Uterus (tissue), 4 donors: ENCODE results near the gene SPTBN5. TPM values are rescaled to one million over a fixed set of nuclear protein-coding genes. Genes with fewer than 3 reads are reported as not detected.

Experiments
- DNase-seq, 2 donors: peaks; one replicate each; pipeline ENCODE4 v3.0.0-alpha.2; 2019 to 2020
- H3K27ac ChIP-seq, 2 donors: fragments of 200-600 bp; sonication (generic); 1 replicate in 1 of 2; 2 replicates in 1 of 2; pipeline ENCODE4 v1.5.1; 2016 to 2018
- H3K27me3 ChIP-seq, 2 donors: fragments of 200-600 bp; sonication (generic); one replicate each; pipeline ENCODE4 v1.5.1; 2018 to 2019; ENCODE audit warnings: control low read depth in 1 of 2
- H3K36me3 ChIP-seq, 2 donors: fragments of 200-600 bp; sonication (generic); one replicate each; pipeline ENCODE4 v1.5.1; 2019; ENCODE audit warnings: control low read depth in 1 of 2
- H3K4me1 ChIP-seq, 2 donors: fragments of 200-600 bp; sonication (generic); one replicate each; pipeline ENCODE4 v1.5.1; 2018 to 2019; ENCODE audit warnings: control low read depth in 1 of 2
- H3K4me3 ChIP-seq, 2 donors: fragments of 200-600 bp; sonication (generic); 1 replicate in 1 of 2; 2 replicates in 1 of 2; pipeline ENCODE4 v1.5.1; 2018 to 2019; ENCODE audit warnings: mild to moderate bottlenecking in 1 of 2
- H3K9me3 ChIP-seq, 2 donors: fragments of 200-600 bp; sonication (generic); one replicate each; pipeline ENCODE4 v1.5.1; 2019; ENCODE audit warnings: control low read depth in 1 of 2
- POLR2A ChIP-seq, 2 donors: fragments of 450-650 bp; IDR thresholded peaks; one replicate each; pipeline ENCODE4 v1.6.1; 2016; ENCODE audit warnings: antibody characterized with exemption in 2 of 2, mild to moderate bottlenecking in 1 of 2, moderate library complexity in 1 of 2
- intact Hi-C: fragments of 100-400 bp; cut with DNase I; formaldehyde crosslinking; loops from one replicate; pipeline ENCODE4 v1.15.1; 2023; ENCODE audit warnings: low total_unique reads
- total RNA-seq, 4 donors: library from RNA; depleted of rRNA in 3 of 4; stranded (reverse); fragments of >200 nt in 3 of 4; gene quantifications; one replicate each; pipeline versions ENCODE4 v1.1.0 to v1.2.4, GENCODE V29; 2014 to 2023
- TF ChIP-seq, protein P1 (sequence below), 4 experiments: fragments of 200-600 bp in 2 of 4; fragments of 450-650 bp in 2 of 4; sonication (generic) in 2 of 4; IDR thresholded peaks; one replicate each; pipeline ENCODE4 v1.5.1; 2016 to 2019; ENCODE audit warnings: antibody characterized with exemption in 4 of 4, mild to moderate bottlenecking in 2 of 4, moderate library complexity in 1 of 4
- donor health status: DM: yes; HTN: yes; CAD: no.

The SPTBN5 gene
- total RNA-seq, 4 donors from 2014 or later: 0.51 to 0.76 (median 0.61) TPM; not detected in 1

DNA sequence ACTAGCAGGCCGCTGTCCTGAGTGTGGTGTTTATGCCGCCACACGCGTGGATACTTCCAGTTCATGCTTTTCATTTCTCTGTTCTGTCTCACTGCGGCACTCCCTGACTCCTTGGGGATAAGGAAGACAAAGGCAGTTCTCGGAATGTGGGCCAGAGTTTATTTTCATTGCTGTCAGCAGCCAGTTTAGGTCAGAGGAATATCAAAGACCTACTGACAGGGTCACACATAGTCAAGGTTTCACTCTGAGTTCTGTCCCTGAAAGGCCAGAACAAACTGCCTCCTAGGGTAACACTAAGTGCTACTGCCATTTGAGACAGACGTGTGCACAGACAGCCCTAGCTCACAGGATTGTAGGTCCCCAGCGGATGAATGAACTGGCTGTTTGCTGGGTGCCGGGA is 27.3 kb upstream of the SPTBN5 start:
- TF ChIP-seq, protein P1, sequence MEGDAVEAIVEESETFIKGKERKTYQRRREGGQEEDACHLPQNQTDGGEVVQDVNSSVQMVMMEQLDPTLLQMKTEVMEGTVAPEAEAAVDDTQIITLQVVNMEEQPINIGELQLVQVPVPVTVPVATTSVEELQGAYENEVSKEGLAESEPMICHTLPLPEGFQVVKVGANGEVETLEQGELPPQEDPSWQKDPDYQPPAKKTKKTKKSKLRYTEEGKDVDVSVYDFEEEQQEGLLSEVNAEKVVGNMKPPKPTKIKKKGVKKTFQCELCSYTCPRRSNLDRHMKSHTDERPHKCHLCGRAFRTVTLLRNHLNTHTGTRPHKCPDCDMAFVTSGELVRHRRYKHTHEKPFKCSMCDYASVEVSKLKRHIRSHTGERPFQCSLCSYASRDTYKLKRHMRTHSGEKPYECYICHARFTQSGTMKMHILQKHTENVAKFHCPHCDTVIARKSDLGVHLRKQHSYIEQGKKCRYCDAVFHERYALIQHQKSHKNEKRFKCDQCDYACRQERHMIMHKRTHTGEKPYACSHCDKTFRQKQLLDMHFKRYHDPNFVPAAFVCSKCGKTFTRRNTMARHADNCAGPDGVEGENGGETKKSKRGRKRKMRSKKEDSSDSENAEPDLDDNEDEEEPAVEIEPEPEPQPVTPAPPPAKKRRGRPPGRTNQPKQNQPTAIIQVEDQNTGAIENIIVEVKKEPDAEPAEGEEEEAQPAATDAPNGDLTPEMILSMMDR (IDR thresholded peaks at IDR 0.05): no peak
- TF ChIP-seq POLR2A (IDR thresholded peaks at IDR 0.05): no peak
- Histone ChIP-seq H3K27me3 (no peaks in the 10 kb centered on the region), H3K4me3 (no peak overlapping the region), H3K4me1 (no peaks in the 10 kb centered on the region), H3K27ac (peak overlapping the region in 1 of 2 donors; percentile 52), H3K36me3 (no peaks in the 10 kb centered on the region), H3K9me3 (no peaks in the 10 kb centered on the region)
- intact Hi-C loops: no loop called here
- DNase-seq: no peak

DNA sequence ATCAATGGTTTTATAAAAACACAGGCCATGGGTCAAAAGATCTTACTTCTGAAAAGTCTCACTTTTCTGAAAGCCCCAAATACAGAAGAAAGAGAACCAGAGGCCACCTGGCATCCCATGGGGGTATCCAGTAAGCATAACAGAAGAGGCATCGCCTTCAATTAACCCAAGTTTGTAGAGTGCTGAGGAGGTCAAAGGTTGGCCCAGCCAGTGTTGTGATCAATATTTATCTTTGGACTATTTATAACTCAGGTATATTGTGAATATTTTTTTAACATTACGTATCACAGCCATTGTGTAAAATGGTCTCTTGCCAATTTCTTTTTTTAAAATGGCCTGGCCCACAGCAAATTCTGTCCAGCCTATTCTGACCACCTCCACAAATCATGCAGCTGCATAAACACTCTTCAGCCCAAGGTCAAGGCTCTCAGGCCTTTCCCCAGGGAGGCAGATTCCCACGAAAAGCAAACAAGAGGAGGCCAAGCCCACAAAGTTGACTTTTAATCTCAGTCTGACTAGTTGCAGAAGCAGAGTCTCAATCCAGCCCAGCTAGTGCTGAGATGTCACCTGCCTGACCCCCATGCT is 26.2 kb upstream of the SPTBN5 start:
- peak in 1 of 2 donors; percentile 56 for DNase-seq
- Histone ChIP-seq H3K4me1 (no peaks in the 10 kb centered on the region), H3K9me3 (no peaks in the 10 kb centered on the region), H3K4me3 (no peak overlapping the region), H3K27ac (peak overlapping the region; percentile 52), H3K27me3 (no peaks in the 10 kb centered on the region), H3K36me3 (no peaks in the 10 kb centered on the region)
- no peak for TF ChIP-seq POLR2A (IDR thresholded peaks at IDR 0.05)
- TF ChIP-seq, protein P1 (IDR thresholded peaks at IDR 0.05): no peak
- intact Hi-C loops: loop anchor here (10.0 kb wide), 1 partner anchor 65 kb away; no protein-coding TSS in a partner anchor

DNA sequence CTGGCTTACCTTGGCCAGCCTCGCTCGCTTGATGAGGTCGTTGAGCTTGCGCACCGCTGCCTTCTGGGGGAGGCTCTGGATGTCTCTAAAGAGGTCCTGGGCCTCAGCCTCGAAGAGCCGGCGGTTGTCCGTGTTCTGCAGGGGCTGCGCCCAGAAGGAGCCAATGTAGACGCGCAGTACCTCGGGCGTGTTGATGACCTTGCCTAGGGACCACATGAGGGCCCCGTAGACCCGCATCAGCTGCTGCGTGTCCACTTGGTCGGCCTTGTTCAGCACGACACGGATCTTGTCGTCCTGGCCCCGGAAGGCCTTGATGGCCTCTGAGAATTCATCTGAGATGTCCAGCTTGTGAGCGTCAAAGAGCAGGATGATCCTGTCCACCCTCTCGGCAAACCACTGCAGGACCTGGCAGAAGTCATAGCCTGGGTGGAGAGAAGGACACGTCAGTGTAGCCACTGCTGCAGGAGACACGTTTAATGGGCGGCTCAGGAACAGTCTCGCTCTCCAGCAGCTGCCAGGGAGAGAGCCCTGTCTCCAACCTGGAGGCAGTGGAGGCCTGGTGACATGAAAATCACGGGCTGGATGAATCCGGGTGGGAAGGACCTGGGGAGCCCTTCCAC is 25.5 kb upstream of the SPTBN5 start:
- TF ChIP-seq POLR2A (IDR thresholded peaks at IDR 0.05): no peak
- TF ChIP-seq, protein P1 (IDR thresholded peaks at IDR 0.05): no peak
- H3K36me3 ChIP-seq: no peaks in the 10 kb centered on the region
- intact Hi-C loops: loop anchor here (10.0 kb wide), 1 partner anchor 65 kb away; no protein-coding TSS in a partner anchor
- DNase-seq: no peak
- no peaks in the 10 kb centered on the region for H3K9me3 ChIP-seq
- H3K4me1 ChIP-seq: no peaks in the 10 kb centered on the region
- H3K27ac ChIP-seq: peak overlapping the region; percentile 52
- no peak overlapping the region for H3K4me3 ChIP-seq
- H3K27me3 ChIP-seq: no peaks in the 10 kb centered on the region

DNA sequence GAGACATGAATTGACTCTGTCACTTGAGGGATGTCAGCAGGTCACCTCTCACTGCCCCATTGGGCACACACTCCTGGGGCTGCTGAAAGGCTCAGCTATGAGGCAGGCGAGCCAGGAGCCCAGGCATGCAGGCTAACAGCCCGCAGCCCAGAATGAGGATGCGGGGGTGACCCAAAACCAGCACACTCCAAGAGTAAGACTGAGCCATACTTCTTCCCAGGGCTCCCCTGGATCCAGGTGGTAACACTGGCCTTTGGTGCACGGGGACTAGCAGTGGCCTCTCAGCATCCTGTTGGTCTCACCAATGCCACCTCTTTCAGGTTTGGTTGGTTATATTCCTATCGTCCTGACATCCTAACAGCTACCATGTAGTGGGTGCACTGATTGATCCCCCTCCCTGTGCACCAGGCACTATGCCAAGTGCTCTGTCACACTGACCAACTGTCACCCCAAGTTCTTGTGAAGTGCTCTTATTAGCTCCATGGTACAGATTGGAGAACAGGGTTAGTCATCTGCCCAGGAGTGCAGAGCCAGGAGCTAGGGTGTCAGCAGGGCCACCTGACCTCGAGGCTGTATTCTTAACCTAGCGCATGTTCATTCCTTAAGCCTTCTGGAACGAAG is 24.8 kb upstream of the SPTBN5 start:
- H3K9me3 ChIP-seq: no peaks in the 10 kb centered on the region
- peak overlapping the region; percentile 52 to 54 for H3K27ac ChIP-seq
- TF ChIP-seq, protein P1 (IDR thresholded peaks at IDR 0.05): no peak
- TF ChIP-seq POLR2A (IDR thresholded peaks at IDR 0.05): no peak
- no peaks in the 10 kb centered on the region for H3K4me1 ChIP-seq
- no peak overlapping the region for H3K4me3 ChIP-seq
- intact Hi-C loops: loop anchor here (10.0 kb wide), 1 partner anchor 64 kb away; no protein-coding TSS in a partner anchor
- no peaks in the 10 kb centered on the region for H3K27me3 ChIP-seq
- no peak for DNase-seq
- H3K36me3 ChIP-seq: no peaks in the 10 kb centered on the region
